ENCODE results near the gene TRIM8.

The TRIM8 gene

DNA sequence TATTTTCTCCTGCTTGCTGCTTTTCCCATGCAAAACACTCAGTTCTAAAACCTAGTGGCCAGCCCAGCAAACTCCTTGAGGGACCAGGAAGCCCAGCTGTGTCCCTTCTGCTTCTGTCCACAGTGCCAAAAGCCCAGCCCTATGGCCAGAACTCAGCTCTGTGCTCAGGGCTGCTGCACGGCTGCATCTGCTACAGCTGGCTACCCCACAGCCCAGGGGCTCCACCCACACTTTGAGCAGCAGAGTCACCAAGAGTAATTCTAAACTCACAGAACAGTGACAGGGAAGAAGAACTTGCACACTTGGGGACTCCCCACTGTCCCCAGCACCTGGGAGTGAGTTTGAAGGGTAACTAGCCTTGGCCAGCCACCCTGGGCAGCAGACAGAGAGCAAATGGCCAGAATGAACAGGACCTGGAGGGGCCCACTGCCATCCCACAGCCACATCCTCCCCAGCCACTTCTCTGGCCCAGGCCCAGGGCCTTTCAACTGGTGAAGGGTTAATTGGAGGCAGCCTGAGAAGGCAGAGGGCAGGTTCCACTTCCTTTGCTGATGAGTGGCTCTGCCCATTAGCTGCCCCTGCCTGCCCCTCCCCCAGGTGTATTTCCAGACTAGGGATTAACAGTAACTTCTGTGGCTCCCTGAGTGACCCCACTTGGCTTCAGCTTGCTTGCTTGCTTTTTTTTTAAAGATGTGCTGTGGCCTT is 28.1 kb upstream of the TRIM8 start:
- H3K79me2 ChIP-seq (ENCODE audit: insufficient read depth, low read length), result no peaks in the 10 kb centered on the region
- no peaks in the 10 kb centered on the region for H3K9me3 ChIP-seq (ENCODE audit: insufficient read depth, low read length)
- H3K9ac ChIP-seq (ENCODE audit: low read length), result no peak overlapping the region
- no peaks in the 10 kb centered on the region for H4K20me1 ChIP-seq (ENCODE audit: low read depth, low read length)
- H3K4me2 ChIP-seq (ENCODE audit: low read depth, low read length, poor library complexity, severe bottlenecking), result no peak overlapping the region
- no peaks in the 10 kb centered on the region for H3K27me3 ChIP-seq (ENCODE audit: low read length)
- no peak overlapping the region for H3K4me3 ChIP-seq (ENCODE audit: insufficient read depth, low read length, poor library complexity, severe bottlenecking)
- H3K36me3 ChIP-seq (ENCODE audit: low read length), result no peaks in the 10 kb centered on the region
- H3K27ac ChIP-seq (ENCODE audit: low read depth, low read length), result no peak overlapping the region
- no peaks in the 10 kb centered on the region for H3K9me2 ChIP-seq (replicated peaks; ENCODE audit: insufficient read depth, low read length)
- H2AFZ ChIP-seq (ENCODE audit: low read depth, low read length, severe bottlenecking), result no peak overlapping the region
- TF ChIP-seq EZH2phosphoT487 (conservative IDR thresholded peaks at IDR 0.05; ENCODE audit: low read length) (no peak), CTCF (IDR thresholded peaks at IDR 0.05; ENCODE audit: insufficient read depth, low read length, poor library complexity, severe bottlenecking) (no peak)
- no peaks in the 10 kb centered on the region for H3F3A ChIP-seq (ENCODE audit: insufficient read depth)

DNA sequence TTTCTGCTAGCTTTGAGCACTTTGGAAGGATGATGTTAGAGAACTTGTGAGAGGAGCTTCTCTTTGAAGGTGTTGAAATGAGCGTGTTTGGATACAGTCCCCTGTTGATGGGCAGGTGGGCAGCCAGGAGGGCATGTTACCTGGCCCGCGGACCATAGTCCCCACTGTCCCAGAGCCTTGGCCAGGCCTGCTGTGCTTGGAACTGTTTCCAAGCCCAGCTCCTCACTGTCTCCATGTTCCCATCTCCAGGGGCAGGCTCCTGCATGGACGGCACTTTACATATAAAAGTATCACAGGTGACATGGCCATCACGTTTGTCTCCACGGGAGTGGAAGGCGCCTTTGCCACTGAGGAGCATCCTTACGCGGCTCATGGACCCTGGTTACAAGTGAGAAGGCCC is 27.2 kb upstream of the TRIM8 start:
- H3K36me3 ChIP-seq (ENCODE audit: low read length), result no peaks in the 10 kb centered on the region
- no peak overlapping the region for H3K9ac ChIP-seq (ENCODE audit: low read length)
- no peaks in the 10 kb centered on the region for H3K9me3 ChIP-seq (ENCODE audit: insufficient read depth, low read length)
- no peaks in the 10 kb centered on the region for H3K9me2 ChIP-seq (replicated peaks; ENCODE audit: insufficient read depth, low read length)
- no peaks in the 10 kb centered on the region for H3K27me3 ChIP-seq (ENCODE audit: low read length)
- no peak overlapping the region for H2AFZ ChIP-seq (ENCODE audit: low read depth, low read length, severe bottlenecking)
- no peak for TF ChIP-seq EZH2phosphoT487 (conservative IDR thresholded peaks at IDR 0.05; ENCODE audit: low read length)
- TF ChIP-seq CTCF (IDR thresholded peaks at IDR 0.05; ENCODE audit: insufficient read depth, low read length, poor library complexity, severe bottlenecking), result no peak
- H4K20me1 ChIP-seq (ENCODE audit: low read depth, low read length), result no peaks in the 10 kb centered on the region
- H3K27ac ChIP-seq (ENCODE audit: low read depth, low read length), result no peak overlapping the region
- no peaks in the 10 kb centered on the region for H3F3A ChIP-seq (ENCODE audit: insufficient read depth)
- H3K4me2 ChIP-seq (ENCODE audit: low read depth, low read length, poor library complexity, severe bottlenecking), result no peak overlapping the region
- no peaks in the 10 kb centered on the region for H3K79me2 ChIP-seq (ENCODE audit: insufficient read depth, low read length)
- no peak overlapping the region for H3K4me3 ChIP-seq (ENCODE audit: insufficient read depth, low read length, poor library complexity, severe bottlenecking)

- Histone ChIP-seq H4K20me1 (ENCODE audit: low read depth, low read length) (no peaks in the 10 kb centered on the region), H3K27ac (ENCODE audit: low read depth, low read length) (no peak overlapping the region), H3K9me3 (ENCODE audit: insufficient read depth, low read length) (no peaks in the 10 kb centered on the region), H3K9ac (ENCODE audit: low read length) (no peak overlapping the region), H2AFZ (ENCODE audit: low read depth, low read length, severe bottlenecking) (no peak overlapping the region), H3F3A (ENCODE audit: insufficient read depth) (no peaks in the 10 kb centered on the region), H3K9me2 (replicated peaks; ENCODE audit: insufficient read depth, low read length) (no peaks in the 10 kb centered on the region), H3K36me3 (ENCODE audit: low read length) (no peaks in the 10 kb centered on the region), H3K4me2 (ENCODE audit: low read depth, low read length, poor library complexity, severe bottlenecking) (no peak overlapping the region), H3K27me3 (ENCODE audit: low read length) (no peaks in the 10 kb centered on the region), H3K79me2 (ENCODE audit: insufficient read depth, low read length) (no peaks in the 10 kb centered on the region), H3K4me3 (ENCODE audit: insufficient read depth, low read length, poor library complexity, severe bottlenecking) (no peak overlapping the region)
- TF ChIP-seq CTCF (IDR thresholded peaks at IDR 0.05; ENCODE audit: insufficient read depth, low read length, poor library complexity, severe bottlenecking), result no peak
- no peak for TF ChIP-seq EZH2phosphoT487 (conservative IDR thresholded peaks at IDR 0.05; ENCODE audit: low read length)
Measured at GRCh38 chr10:102617816-102618215, 26.5 kb upstream of the TRIM8 start.

All from SU-DHL-6 (cell line).